ENCODE data around the gene NTSR2.

Gene NTSR2

GRCh38 chr2:11699686-11700670, 30.0 kb upstream of the NTSR2 start:
- DNase-seq, result no peak

GRCh38 chr2:11698009-11698922, 28.3 kb upstream of the NTSR2 start:
- no peak for DNase-seq

GRCh38 chr2:11697103-11697871, 27.3 kb upstream of the NTSR2 start:
- DNase-seq, result no peak

- DNase-seq, result no peak
These were observed 26.7 kb upstream of the NTSR2 start for GRCh38 chr2:11696736-11697102.

GRCh38 chr2:11695576-11695975, 25.6 kb upstream of the NTSR2 start:
- DNase-seq, result no peak

- peak; percentile 75 for DNase-seq
These were observed 23.0 kb upstream of the NTSR2 start for GRCh38 chr2:11692966-11693521.

GRCh38 chr2:11691076-11691660, 21.2 kb upstream of the NTSR2 start:
- DNase-seq, result no peak

GRCh38 chr2:11688222-11689069, 18.5 kb upstream of the NTSR2 start:
- DNase-seq, result peak; percentile 85

- DNase-seq, result no peak
These were observed 17.7 kb upstream of the NTSR2 start for GRCh38 chr2:11687736-11688135.

GRCh38 chr2:11685906-11686470, 16.0 kb upstream of the NTSR2 start:
- no peak for DNase-seq

GRCh38 chr2:11684894-11685460, 15.0 kb upstream of the NTSR2 start:
- DNase-seq, result no peak

GRCh38 chr2:11683966-11684365, 14.0 kb upstream of the NTSR2 start:
- DNase-seq, result no peak

- DNase-seq, result no peak
These were observed 13.5 kb upstream of the NTSR2 start for GRCh38 chr2:11683476-11683875.

GRCh38 chr2:11682590-11682915, 12.6 kb upstream of the NTSR2 start:
- no peak for DNase-seq

- DNase-seq, result peak; percentile 54
These were observed 12.0 kb upstream of the NTSR2 start for GRCh38 chr2:11681722-11682589.

GRCh38 chr2:11680901-11681721, 11.1 kb upstream of the NTSR2 start:
- DNase-seq, result no peak

GRCh38 chr2:11680182-11680900, 10.3 kb upstream of the NTSR2 start:
- DNase-seq, result no peak

All from CD4-positive, alpha-beta T cell treated with Interleukin-6 for 4 hours (primary cell).